HG03039 (cell line): ENCODE measurements around the gene RAB3IP.
"Not testable (repeated sequence)": the region's sequence is repeated elsewhere in the genome, so short reads cannot be mapped to it uniquely, and the experiment has no call there.

ENCODE experiments used
- ATAC-seq: cut with Tn5 transposase; IDR thresholded peaks from one replicate; pipeline ENCODE4 v1.9.1; 2021; ENCODE audit warnings: mild to moderate bottlenecking, moderate library complexity; ENCODE audit not compliant: unreplicated experiment

The RAB3IP gene

GRCh38 chr12:69755302-69755701 lies 16.6 kb downstream of the RAB3IP start:
- no peak for ATAC-seq

- no peak for ATAC-seq
Measured at GRCh38 chr12:69756088-69756755, 17.6 kb downstream of the RAB3IP start.

GRCh38 chr12:69758105-69758504 lies 19.4 kb downstream of the RAB3IP start:
- no peak for ATAC-seq

- ATAC-seq = not testable (repeated sequence)
Measured at GRCh38 chr12:69759581-69759980, 20.9 kb downstream of the RAB3IP start.

GRCh38 chr12:69765515-69765914 lies 26.9 kb downstream of the RAB3IP start:
- ATAC-seq = no peak

GRCh38 chr12:69766260-69766659 lies 27.6 kb downstream of the RAB3IP start:
- no peak for ATAC-seq

GRCh38 chr12:69779928-69780327 lies 41.3 kb downstream of the RAB3IP start:
- ATAC-seq = no peak

- ATAC-seq = no peak
Measured at GRCh38 chr12:69783365-69783764, 44.7 kb downstream of the RAB3IP start.

GRCh38 chr12:69789351-69789750 lies 50.7 kb downstream of the RAB3IP start:
- no peak for ATAC-seq

GRCh38 chr12:69792533-69792932 lies 53.9 kb downstream of the RAB3IP start:
- no peak for ATAC-seq

GRCh38 chr12:69807101-69807897 lies 68.6 kb downstream of the RAB3IP start:
- ATAC-seq = not testable (repeated sequence)

- no peak for ATAC-seq
Measured at GRCh38 chr12:69810870-69811498, 72.3 kb downstream of the RAB3IP start.

- ATAC-seq = no peak
Measured at GRCh38 chr12:69816082-69816481, 77.4 kb downstream of the RAB3IP start.

GRCh38 chr12:69821032-69821455 lies 82.4 kb downstream of the RAB3IP start:
- no peak for ATAC-seq

- ATAC-seq = no peak
Measured at GRCh38 chr12:69821456-69822159, 82.9 kb downstream of the RAB3IP start.

- ATAC-seq = no peak
Measured at GRCh38 chr12:69822201-69822860, 83.7 kb downstream of the RAB3IP start.

- ATAC-seq = no peak
Measured at GRCh38 chr12:69824028-69824427, 85.4 kb downstream of the RAB3IP start.

- no peak for ATAC-seq
Measured at GRCh38 chr12:69824966-69825560, 86.4 kb downstream of the RAB3IP start, which contains the start of gene MYRFL. Gene MYRFL, plus strand, starts transcription at chr12:69825227. Its CDS starts 291 bp downstream, at chr12:69825518.

GRCh38 chr12:69828897-69829296 lies 90.2 kb downstream of the RAB3IP start:
- ATAC-seq = no peak

GRCh38 chr12:69833696-69834095 lies 95.0 kb downstream of the RAB3IP start:
- ATAC-seq = no peak
